ENCODE measurements around the gene ASS1. TPM values are rescaled to one million over a fixed set of nuclear protein-coding genes. Genes with fewer than 3 reads are reported as not detected.

The ASS1 gene
- total and polyA plus RNA-seq, 2 of the 13 experiments (the other 11 are each of a cell fraction or from before 2014, with no cell fraction given) = 77.6 to 122 TPM

GRCh38 chr9:130470269-130470668 is 25.5 kb downstream of the ASS1 start (continued):
- TF ChIP-seq ZSCAN21 (CRISPR knock-in tag; IDR thresholded peaks at IDR 0.05; ENCODE audit: borderline replicate concordance) = no peak

DNA sequence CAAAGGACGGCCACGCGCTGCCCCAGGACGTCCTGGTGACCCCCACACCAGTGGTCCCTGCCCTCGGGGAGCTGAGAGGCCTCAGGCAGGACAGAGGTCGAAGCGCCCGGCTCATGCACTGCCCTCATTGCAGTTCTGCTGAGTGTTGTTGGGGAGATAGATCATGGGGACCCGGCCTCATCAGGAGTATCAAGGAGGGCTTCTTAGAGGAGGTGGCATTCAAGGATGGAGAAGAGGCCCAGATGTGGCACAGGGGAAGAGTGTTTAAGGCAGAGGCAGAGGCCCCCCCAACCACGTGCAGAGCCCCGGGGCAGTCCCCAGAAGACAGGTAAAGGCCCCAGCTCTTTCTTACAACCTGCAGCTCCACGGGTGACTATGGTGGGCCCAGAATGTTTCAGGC is 26.2 kb downstream of the ASS1 start:
- H3K27me3 ChIP-seq (ENCODE audit: control insufficient read depth in 1 of 2, insufficient read depth in 2 of 2, low read length in 2 of 2) = no peaks in the 10 kb centered on the region
- BruUV-seq (replicated peaks) = no TSS peak
- H3K9ac ChIP-seq (ENCODE audit: insufficient read depth, low read depth, low read length) = no peak overlapping the region
- WGBS (ENCODE audit: low lambda C conversion rate) = 92% methylated on average over 12 of the region's 12 CpGs
- ATAC-seq (no peak), DNase-seq (ENCODE audit: low spot score) (no peak), FAIRE-seq (no peak)
- ChIA-PET CTCF (ENCODE audit: low intra/inter-chr PET ratio, low total read pairs) (no interaction called here), POLR2A (no interaction called here)
- no peak overlapping the region for H3K4me2 ChIP-seq (ENCODE audit: low read depth, low read length)
- no peaks in the 10 kb centered on the region for H4K20me1 ChIP-seq (ENCODE audit: insufficient read depth, low read length)
- no peak overlapping the region for H3K4me3 ChIP-seq (replicated peaks in 1 of 3; ENCODE audit: insufficient read depth in 1 of 3, low read depth in 2 of 3, low read length in 3 of 3)
- H3K79me2 ChIP-seq (ENCODE audit: insufficient read depth, low read length) = no peaks in the 10 kb centered on the region
- H3K4me1 ChIP-seq (ENCODE audit: insufficient read depth, low read length) = no peaks in the 10 kb centered on the region
- intact Hi-C loops (cut with micrococcal nuclease; ENCODE audit: unreplicated experiment) = no loop called here
- 0 out of 5 replicates have a peak, but pooled peaks cover 0 to 3% of the 10 kb centered on the region in 2 experiments for H3K36me3 ChIP-seq (replicated peaks in 1 of 2; ENCODE audit: control insufficient read depth in 1 of 2, insufficient read depth in 2 of 2, low read length in 2 of 2)
- in situ Hi-C loops (cut with HindIII; ENCODE audit: extremely low pct_ligation_motif_present, low pct_unique_long_range_greater_than_20kb) = no loop called here
- H3K27ac ChIP-seq (ENCODE audit: extremely low read length, insufficient read depth, low read length) = no peak overlapping the region
- no peak overlapping the region for H2AFZ ChIP-seq (ENCODE audit: low read length)
- H3K9me3 ChIP-seq (ENCODE audit: low read length) = no peaks in the 10 kb centered on the region
- TF ChIP-seq KLF12 (CRISPR knock-in tag; IDR thresholded peaks at IDR 0.05; ENCODE audit: borderline replicate concordance) = no peak
- TF ChIP-seq, protein P1, sequence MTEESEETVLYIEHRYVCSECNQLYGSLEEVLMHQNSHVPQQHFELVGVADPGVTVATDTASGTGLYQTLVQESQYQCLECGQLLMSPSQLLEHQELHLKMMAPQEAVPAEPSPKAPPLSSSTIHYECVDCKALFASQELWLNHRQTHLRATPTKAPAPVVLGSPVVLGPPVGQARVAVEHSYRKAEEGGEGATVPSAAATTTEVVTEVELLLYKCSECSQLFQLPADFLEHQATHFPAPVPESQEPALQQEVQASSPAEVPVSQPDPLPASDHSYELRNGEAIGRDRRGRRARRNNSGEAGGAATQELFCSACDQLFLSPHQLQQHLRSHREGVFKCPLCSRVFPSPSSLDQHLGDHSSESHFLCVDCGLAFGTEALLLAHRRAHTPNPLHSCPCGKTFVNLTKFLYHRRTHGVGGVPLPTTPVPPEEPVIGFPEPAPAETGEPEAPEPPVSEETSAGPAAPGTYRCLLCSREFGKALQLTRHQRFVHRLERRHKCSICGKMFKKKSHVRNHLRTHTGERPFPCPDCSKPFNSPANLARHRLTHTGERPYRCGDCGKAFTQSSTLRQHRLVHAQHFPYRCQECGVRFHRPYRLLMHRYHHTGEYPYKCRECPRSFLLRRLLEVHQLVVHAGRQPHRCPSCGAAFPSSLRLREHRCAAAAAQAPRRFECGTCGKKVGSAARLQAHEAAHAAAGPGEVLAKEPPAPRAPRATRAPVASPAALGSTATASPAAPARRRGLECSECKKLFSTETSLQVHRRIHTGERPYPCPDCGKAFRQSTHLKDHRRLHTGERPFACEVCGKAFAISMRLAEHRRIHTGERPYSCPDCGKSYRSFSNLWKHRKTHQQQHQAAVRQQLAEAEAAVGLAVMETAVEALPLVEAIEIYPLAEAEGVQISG (CRISPR knock-in tag; IDR thresholded peaks at IDR 0.05) = no peak
- no peak for TF ChIP-seq CCAR2 (optimal IDR thresholded peaks at IDR 0.05; ENCODE audit: low read depth, low read length)
- no peak for TF ChIP-seq ZNF136 (CRISPR knock-in tag; IDR thresholded peaks at IDR 0.05; ENCODE audit: low read depth)
- no peak for TF ChIP-seq ZNF75D (CRISPR knock-in tag; IDR thresholded peaks at IDR 0.05; ENCODE audit: borderline replicate concordance)
- TF ChIP-seq, protein P2, sequence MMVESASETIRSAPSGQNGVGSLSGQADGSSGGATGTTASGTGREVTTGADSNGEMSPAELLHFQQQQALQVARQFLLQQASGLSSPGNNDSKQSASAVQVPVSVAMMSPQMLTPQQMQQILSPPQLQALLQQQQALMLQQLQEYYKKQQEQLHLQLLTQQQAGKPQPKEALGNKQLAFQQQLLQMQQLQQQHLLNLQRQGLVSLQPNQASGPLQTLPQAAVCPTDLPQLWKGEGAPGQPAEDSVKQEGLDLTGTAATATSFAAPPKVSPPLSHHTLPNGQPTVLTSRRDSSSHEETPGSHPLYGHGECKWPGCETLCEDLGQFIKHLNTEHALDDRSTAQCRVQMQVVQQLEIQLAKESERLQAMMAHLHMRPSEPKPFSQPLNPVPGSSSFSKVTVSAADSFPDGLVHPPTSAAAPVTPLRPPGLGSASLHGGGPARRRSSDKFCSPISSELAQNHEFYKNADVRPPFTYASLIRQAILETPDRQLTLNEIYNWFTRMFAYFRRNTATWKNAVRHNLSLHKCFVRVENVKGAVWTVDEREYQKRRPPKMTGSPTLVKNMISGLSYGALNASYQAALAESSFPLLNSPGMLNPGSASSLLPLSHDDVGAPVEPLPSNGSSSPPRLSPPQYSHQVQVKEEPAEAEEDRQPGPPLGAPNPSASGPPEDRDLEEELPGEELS (CRISPR knock-in tag; IDR thresholded peaks at IDR 0.05) = no peak
- no peak for TF ChIP-seq ZNF382 (CRISPR knock-in tag; IDR thresholded peaks at IDR 0.05; ENCODE audit: borderline replicate concordance)
- no peak for TF ChIP-seq ISX (CRISPR knock-in tag; conservative IDR thresholded peaks at IDR 0.05)
- no peak for TF ChIP-seq ZNF792 (CRISPR knock-in tag; IDR thresholded peaks at IDR 0.05)
- TF ChIP-seq THYN1 (CRISPR knock-in tag; IDR thresholded peaks at IDR 0.05; ENCODE audit: borderline replicate concordance, low read depth) = no peak
- no peak for TF ChIP-seq ZSCAN21 (CRISPR knock-in tag; IDR thresholded peaks at IDR 0.05; ENCODE audit: borderline replicate concordance)
- TF ChIP-seq FOXO1 (CRISPR knock-in tag; IDR thresholded peaks at IDR 0.05) = no peak
- TF ChIP-seq ZNF251 (CRISPR knock-in tag; IDR thresholded peaks at IDR 0.05) = no peak
- TF ChIP-seq RFX3 (CRISPR knock-in tag; IDR thresholded peaks at IDR 0.05) = no peak
- no peak for TF ChIP-seq ZFP36L2 (CRISPR knock-in tag; IDR thresholded peaks at IDR 0.05)
- TF ChIP-seq ELK4 (CRISPR knock-in tag; IDR thresholded peaks at IDR 0.05; ENCODE audit: borderline replicate concordance) = no peak

All from HepG2 (cell line).